ENCODE results near the gene MED15.

MED15 gene

GRCh38 chr22:20524004-20524481 is 16.6 kb downstream of the MED15 start:
- POLR2A ChIA-PET, result interaction anchor here (0.6 to 1.0 kb wide), 2 partner anchors 16 to 29 kb away, joined by 3 to 4 read pairs; partner anchors contain the start of genes KLHL22 and MED15
- no peak for TF ChIP-seq CTCF (IDR thresholded peaks at IDR 0.05; ENCODE audit: control extremely low read depth, extremely low read depth, low read depth, missing control alignments)
- CTCF ChIA-PET, result interaction anchor here (1.4 kb wide), 1 partner anchor 9 kb away, joined by 6 read pairs; no protein-coding TSS in a partner anchor
- DNase-seq (ENCODE audit: extremely low spot score), result no peak

- ChIA-PET CTCF (interaction anchor here (2.7 kb wide), 1 partner anchor 40 kb away, joined by 8 read pairs; no protein-coding TSS in a partner anchor), POLR2A (interaction anchor here (0.7 to 1.0 kb wide), 2 partner anchors 13 to 17 kb away, joined by 3 read pairs; partner anchors contain the start of gene MED15)
- no peak for TF ChIP-seq CTCF (IDR thresholded peaks at IDR 0.05; ENCODE audit: control extremely low read depth, extremely low read depth, low read depth, missing control alignments)
- DNase-seq (ENCODE audit: extremely low spot score), result no peak
These were observed 17.6 kb downstream of the MED15 start for GRCh38 chr22:20525048-20525447.

GRCh38 chr22:20526305-20526627 is 18.9 kb downstream of the MED15 start:
- no peak for TF ChIP-seq CTCF (IDR thresholded peaks at IDR 0.05; ENCODE audit: control extremely low read depth, extremely low read depth, low read depth, missing control alignments)
- POLR2A ChIA-PET, result no interaction called here
- DNase-seq (ENCODE audit: extremely low spot score), result no peak
- CTCF ChIA-PET, result interaction anchor here (0.9 to 2.7 kb wide), 3 partner anchors 27 to 43 kb away, joined by 4 to 8 read pairs (median 4); no protein-coding TSS in a partner anchor

- POLR2A ChIA-PET, result no interaction called here
- DNase-seq (ENCODE audit: extremely low spot score), result no peak
- no peak for TF ChIP-seq CTCF (IDR thresholded peaks at IDR 0.05; ENCODE audit: control extremely low read depth, extremely low read depth, low read depth, missing control alignments)
- CTCF ChIA-PET, result interaction anchor here (0.9 to 2.7 kb wide), 3 partner anchors 26 to 44 kb away, joined by 4 to 8 read pairs (median 4); no protein-coding TSS in a partner anchor
These were observed 19.4 kb downstream of the MED15 start for GRCh38 chr22:20526628-20527355.

- DNase-seq (ENCODE audit: extremely low spot score), result no peak
- POLR2A ChIA-PET, result interaction anchor here (0.7 kb wide), 1 partner anchor 8 kb away, joined by 3 read pairs; no protein-coding TSS in a partner anchor
- CTCF ChIA-PET, result interaction anchor here (1.1 to 1.3 kb wide), 3 partner anchors 11 to 72 kb away, joined by 3 to 5 read pairs (median 3); no protein-coding TSS in a partner anchor
- TF ChIP-seq CTCF (IDR thresholded peaks at IDR 0.05; ENCODE audit: control extremely low read depth, extremely low read depth, low read depth, missing control alignments), result no peak
These were observed 21.1 kb downstream of the MED15 start for GRCh38 chr22:20528405-20528978.

GRCh38 chr22:20530368-20531153 is 23.2 kb downstream of the MED15 start:
- ChIA-PET CTCF (interaction anchor here (0.8 kb wide), 1 partner anchor 13 kb away, joined by 3 read pairs; no protein-coding TSS in a partner anchor), POLR2A (no interaction called here)
- DNase-seq (ENCODE audit: extremely low spot score), result no peak
- no peak for TF ChIP-seq CTCF (IDR thresholded peaks at IDR 0.05; ENCODE audit: control extremely low read depth, extremely low read depth, low read depth, missing control alignments)

All from GM10248 (cell line).